HG03378 (cell line): ENCODE results near the gene FTH1.

ENCODE experiments used
- ATAC-seq: cut with Tn5 transposase; IDR thresholded peaks from one replicate; pipeline ENCODE4 v1.9.1; 2021; ENCODE audit warnings: mild to moderate bottlenecking, moderate library complexity; ENCODE audit not compliant: unreplicated experiment

FTH1 gene

GRCh38 chr11:61949169-61950034 lies 18.0 kb downstream of the FTH1 start:
- ATAC-seq: no peak

GRCh38 chr11:61948505-61948904 lies 18.9 kb downstream of the FTH1 start:
- no peak for ATAC-seq

- no peak for ATAC-seq
These were observed 19.8 kb downstream of the FTH1 start for GRCh38 chr11:61947486-61948210.

GRCh38 chr11:61946894-61947293 lies 20.5 kb downstream of the FTH1 start:
- no peak for ATAC-seq

- no peak for ATAC-seq
These were observed 22.2 kb downstream of the FTH1 start for GRCh38 chr11:61945191-61945590.

- no peak for ATAC-seq
These were observed 27.0 kb downstream of the FTH1 start for GRCh38 chr11:61940466-61940865.

- no peak for ATAC-seq
These were observed 31.6 kb downstream of the FTH1 start for GRCh38 chr11:61935861-61936260.

- no peak for ATAC-seq
These were observed 36.5 kb downstream of the FTH1 start for GRCh38 chr11:61930933-61931332.

- ATAC-seq: no peak
These were observed 38.8 kb downstream of the FTH1 start for GRCh38 chr11:61928606-61929005.

GRCh38 chr11:61927501-61927900 lies 39.9 kb downstream of the FTH1 start:
- no peak for ATAC-seq

GRCh38 chr11:61926235-61926634 lies 41.2 kb downstream of the FTH1 start:
- ATAC-seq: no peak

GRCh38 chr11:61925736-61926135 lies 41.7 kb downstream of the FTH1 start:
- ATAC-seq: no peak

GRCh38 chr11:61924064-61924455 lies 43.4 kb downstream of the FTH1 start:
- no peak for ATAC-seq

- no peak for ATAC-seq
These were observed 44.0 kb downstream of the FTH1 start for GRCh38 chr11:61923166-61924063.

GRCh38 chr11:61922539-61922938 lies 44.9 kb downstream of the FTH1 start:
- ATAC-seq: no peak

- no peak for ATAC-seq
These were observed 46.0 kb downstream of the FTH1 start for GRCh38 chr11:61921446-61921845.

- no peak for ATAC-seq
These were observed 47.5 kb downstream of the FTH1 start for GRCh38 chr11:61919705-61920631.

- ATAC-seq: no peak
These were observed 48.3 kb downstream of the FTH1 start for GRCh38 chr11:61918938-61919704.

- no peak for ATAC-seq
These were observed 49.0 kb downstream of the FTH1 start for GRCh38 chr11:61918251-61918937.
